ENCODE measurements around the gene C10orf67.
A peak's percentile ranks its signal among the peaks of the same experiment; 100 is the strongest.
"Not testable (repeated sequence)": the region's sequence is repeated elsewhere in the genome, so short reads cannot be mapped to it uniquely, and the experiment has no call there.

The C10orf67 gene

DNA sequence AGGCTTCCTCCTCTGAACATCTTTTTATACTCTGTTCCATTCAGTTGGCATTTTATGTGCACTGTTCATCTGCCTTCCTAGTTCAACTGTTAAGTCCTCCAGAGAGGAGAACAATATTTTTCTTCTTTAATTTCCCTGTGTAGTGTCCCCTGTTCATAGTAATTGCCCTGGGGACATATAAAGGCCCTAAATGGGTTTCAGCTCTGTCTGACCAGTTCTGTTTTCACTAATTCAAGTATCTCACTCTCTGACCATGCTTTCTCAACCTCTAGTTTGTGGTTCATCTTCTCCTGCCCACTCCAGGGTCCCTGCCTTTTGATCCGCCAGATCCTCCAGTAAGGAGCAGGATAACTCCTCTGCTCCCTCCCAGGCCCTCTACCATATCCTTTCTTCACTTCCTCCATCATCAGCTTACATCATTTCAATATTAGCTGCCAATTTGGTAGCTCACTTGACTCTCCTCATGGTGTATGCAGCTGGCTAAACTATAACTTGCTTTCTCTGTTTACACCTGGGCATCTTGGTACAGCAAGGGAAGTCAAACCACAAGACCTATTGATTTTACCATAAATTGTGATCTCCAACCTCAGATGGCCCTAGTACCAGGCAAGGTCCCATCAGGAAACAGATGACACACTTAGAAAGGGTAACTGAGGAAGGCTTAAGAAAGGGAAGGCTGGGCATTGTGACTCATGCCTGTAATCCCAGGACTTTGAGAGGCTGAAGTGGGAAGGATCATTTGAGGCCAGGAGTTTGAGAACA lies 17.7 kb upstream of the C10orf67 start:
- DNase-seq (ENCODE audit: low read depth), result no peak

DNA sequence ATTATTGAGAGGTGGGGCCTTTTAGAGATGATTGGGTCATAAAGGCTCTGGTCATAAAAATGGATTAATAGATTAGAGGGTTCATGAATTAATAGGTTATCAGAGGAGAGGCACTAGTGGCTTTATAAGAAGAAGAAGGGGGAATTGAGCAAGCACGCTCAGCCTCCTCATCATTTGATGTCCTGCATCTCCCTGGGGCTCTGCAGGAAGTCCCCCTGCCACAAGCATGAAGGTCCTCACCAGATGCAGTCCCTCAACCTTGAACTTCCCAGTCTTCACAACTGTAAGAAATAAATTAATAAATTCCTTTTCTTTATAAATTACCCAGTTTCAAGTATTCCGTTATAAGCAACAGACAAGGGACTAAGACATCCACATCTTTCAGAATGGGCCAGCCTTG lies 17.1 kb upstream of the C10orf67 start:
- no peak for DNase-seq (ENCODE audit: low read depth)

DNA sequence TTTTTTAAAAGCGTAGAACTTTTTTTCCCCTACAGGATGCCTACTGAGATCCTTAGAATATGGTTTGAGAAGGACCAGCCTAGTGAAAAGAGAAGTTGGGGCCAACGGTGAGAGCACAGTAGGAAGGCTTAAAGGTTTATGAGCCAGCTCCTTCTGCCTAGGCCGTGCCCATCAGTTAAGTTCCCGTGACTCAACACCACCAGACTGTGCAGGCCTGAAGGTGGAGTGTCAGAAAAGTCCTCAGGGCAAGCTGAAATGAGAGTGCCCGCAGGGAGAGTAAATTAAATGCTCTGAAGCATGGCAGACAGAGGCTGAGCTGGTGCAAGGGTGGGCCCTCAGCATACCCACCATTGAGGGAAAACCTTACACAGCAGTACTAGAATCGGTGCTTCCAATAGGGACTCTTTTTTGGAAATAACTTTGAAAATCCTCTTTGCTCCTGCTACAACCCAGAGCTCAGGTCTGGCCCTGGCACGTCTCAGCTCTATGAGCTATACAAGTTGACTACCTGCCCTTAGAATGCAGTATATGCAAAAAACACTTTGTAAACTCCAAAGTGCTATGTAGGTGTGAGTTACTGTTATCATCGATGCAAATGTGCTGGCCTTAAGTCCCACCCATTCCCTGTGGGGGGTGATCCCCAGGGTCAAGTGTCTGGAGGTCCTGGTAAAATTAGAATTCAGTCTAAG lies 15.2 kb upstream of the C10orf67 start:
- DNase-seq (ENCODE audit: low read depth), result no peak

DNA sequence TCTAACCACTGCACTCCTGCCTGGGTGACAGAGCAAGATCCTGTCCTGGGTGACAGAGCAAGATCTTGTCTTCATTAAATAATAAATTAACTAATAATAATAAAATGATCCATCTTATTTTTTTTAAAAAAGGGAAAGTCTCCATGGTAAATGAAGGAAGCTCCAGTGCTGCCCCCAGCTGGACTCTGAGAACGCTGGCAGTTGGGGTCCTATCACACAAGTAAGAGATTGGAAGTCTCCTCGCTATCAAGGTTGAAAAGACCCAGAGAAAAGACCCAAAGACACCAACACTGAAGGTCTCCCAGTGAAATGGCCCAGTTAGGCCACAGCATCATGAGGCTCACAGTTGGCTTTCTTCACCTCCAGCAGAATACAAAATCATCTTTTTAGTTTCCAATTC lies 13.8 kb upstream of the C10orf67 start:
- peak; percentile 40 for DNase-seq (ENCODE audit: low read depth)

DNA sequence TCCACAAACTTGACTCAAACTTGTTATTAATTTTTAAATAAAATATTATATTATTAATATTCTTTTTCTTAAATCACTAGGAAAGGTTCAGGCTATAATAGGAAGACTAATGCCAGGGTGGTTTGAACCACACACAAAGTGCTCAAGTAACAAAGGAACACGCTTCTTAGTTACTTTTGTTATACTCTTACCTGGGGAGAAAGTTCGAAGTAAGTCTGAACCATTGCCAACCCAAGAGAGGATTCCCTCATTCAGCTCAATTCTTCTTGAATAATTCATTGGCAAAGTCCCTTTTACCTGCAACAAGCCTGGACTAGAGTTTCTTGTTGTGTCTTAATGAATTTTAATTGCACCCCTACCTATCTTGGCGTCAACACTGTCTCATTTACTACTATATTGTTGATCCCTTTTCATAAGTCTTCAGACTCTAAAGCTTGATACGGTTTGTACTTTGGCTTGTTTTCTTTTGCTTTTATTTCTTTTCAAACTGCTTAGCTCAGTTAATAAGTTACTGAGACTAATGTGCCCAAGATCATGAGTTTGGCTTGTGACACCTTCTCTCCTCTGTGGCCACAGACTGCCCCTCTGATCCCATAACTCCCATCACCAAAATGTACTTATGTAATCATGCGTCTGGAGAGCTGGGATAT lies 10.2 kb upstream of the C10orf67 start:
- no peak for DNase-seq (ENCODE audit: low read depth)

DNA sequence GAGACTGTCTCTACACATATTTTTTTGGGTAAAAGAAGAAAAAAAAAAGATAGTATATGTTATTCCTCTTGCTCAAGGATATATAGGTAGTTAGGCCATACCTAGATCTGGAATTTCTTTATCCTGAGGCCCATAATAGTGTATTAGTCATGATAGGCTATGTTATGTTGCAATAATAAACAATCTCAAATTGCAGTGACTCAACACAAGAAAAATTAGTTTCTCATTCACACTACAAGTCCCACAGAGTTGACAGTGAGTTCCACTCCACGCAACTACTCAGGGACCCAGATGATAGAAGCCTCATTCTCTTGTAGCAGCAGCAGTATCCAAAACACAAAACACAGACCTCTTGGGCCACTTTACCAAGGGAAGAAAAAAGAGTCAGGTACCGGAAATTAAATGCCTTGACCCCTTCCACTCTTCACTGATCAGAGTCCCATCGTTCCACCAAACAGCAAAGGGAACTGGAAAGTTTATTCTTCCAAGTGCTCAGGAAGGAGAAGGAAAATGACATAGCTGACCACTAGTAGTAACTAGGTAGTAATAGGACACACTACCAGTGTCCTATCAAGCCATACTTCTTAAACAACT lies 7.4 kb upstream of the C10orf67 start:
- DNase-seq (ENCODE audit: low read depth), result peak; percentile 79

DNA sequence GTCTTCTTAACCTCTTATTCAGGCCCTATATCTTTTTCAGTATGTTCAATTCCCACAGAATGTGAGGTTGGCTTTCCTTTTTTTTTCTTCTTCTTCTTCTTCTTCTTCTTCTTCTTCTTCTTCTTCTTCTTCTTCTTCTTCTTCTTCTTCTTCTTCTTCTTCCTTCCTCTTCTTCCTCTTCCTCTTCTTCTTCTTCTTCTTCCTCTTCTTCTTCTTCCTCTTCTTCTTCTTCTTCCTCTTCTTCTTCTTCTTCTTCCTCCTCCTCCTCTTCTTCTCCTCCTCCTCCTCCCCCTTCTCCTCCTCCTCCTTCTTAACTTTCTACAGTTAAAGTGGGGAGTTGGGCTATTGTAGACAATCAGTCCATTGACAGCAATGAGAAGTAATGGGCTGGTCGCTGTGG lies 6.1 kb upstream of the C10orf67 start:
- not testable (repeated sequence) for DNase-seq (ENCODE audit: low read depth)

DNA sequence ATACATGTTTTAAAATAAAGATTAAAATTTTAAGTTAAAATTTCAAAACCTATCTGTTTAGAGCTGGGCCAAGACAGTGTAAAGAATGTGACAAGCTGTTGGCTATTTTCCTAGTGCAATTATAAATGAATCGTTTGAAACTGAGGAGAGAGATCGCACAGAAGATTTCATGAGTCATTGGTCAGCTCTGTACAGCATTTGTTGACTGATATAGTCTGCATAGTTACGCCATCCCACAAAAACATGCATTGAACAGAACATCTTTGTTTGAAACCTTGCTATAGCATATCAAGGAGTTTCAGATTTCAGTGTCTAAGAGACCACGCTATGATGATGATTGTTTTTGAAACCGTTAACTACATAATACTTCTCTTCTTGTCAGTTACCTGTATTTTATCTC lies 1.3 kb upstream of the C10orf67 start:
- DNase-seq (ENCODE audit: low read depth), result peak; percentile 89

DNA sequence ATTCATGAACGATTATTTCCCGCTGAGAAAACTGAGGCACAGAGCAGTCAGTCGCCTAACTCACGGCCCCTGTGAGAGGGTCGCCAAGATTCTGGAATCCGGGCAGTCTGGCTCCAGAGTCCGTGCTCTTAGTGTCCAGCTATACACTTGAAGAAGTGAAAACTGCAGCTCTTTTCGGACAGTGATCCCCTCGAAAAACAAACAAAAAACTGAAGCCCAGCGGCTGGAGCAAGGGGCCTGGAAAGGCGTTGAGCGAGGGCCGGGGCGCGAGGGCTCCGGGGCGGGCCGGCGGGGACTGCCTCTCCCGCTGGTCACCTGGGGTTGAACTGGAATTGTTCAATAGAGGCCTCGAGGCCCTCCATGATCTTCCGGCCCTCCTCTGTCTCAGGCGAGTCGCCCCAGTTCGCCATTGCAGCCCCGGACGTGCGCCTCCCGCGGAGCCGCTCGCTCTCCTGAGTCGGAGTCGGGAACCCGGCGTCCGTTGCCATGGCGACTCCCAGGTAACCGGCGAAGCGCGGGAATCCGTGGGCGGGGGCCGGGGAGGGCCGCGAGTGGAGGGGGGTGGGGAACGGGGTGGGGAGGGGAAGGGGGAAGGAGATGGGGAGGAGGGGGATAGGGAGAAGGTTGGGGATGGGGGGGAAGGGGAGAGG lies 881 bp downstream of the C10orf67 start:
- DNase-seq (ENCODE audit: low read depth), result peak; percentile 57

DNA sequence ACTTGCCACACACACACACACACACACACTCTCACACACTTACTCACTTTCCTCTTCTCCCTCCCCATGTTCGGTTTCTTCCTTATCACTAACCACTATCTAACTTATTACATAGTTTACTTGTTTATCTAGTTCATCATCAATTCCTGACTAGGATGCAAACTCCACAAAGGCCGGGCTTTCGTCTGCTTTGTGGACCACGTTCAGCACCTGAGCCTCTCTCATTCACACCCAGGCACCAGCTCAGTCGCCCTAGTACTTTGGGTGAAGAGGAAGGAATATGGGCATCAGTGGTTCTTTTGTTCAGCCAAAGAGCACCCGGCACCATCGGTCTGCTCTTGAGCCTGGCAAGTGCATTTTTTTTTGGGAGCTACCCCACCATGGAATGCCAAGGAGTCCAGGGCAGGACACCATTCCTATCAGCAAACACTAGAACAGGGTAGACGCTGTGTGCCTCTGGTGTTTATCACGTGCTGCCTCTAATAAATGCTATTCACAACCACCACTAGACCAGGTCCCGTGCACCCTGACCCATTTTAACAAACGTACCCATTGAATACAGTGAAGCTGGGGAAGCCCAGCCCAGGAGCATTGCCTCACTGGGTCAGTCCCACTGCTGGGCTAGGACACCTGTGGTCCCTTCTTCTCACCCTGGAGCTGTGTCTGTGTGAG lies 2.2 kb downstream of the C10orf67 start:
- DNase-seq (ENCODE audit: low read depth), result peak; percentile 36

DNA sequence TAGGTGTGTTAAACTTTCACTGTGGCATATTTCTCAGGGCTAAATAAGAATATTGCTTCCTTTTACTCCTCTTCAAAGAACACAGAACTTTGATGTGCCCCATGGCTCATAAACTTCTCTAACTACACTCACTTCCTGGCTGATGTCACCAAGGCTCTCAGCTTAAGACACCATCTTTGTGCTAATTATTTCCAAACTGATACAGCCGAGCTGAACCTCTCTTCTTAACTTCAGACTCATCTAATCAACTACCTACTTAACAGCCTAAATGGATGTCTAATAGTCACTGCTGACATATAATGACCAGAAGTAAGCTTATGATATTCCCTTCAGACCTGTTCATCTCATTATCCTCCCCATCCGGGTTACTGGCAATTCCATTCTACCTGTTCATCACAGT lies 3.6 kb downstream of the C10orf67 start:
- DNase-seq (ENCODE audit: low read depth), result peak; percentile 72

DNA sequence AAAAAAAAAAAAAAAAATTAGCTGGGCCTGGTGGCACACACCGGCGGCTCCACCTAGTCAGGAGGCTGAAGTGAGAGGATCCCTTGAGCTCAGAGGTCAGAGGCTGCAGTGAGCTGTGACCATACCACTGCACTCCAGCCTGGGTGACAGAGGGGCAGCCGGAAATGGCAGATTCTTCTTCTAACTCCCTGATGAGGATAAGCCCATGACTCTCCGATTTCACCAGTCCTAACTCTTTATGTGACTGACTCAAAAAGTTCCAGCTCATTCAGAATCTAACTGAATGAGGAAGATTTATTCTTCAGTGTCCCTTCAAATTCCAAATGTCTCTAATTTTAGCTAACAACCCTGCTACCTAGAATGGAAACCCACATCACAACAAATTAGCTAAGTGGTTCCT lies 4.2 kb downstream of the C10orf67 start:
- DNase-seq (ENCODE audit: low read depth), result no peak

DNA sequence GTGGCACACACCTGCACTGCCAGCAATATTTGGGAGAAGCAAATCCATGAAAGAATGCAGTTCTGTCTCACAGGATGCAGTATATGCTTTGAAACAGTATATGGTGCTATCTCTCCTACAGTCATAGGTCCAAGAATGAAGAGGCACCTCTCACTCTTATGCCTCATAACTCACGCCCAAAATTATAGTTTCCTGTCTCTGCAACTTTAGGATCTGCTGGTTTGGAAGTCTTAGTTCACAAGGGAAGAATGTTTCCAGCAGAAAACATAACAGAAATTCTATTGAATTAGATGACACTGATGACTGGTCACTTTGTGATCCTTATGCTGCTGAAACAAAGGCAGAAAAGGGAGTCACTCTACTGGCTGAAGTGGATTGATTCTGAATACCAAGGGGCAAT lies 5.7 kb downstream of the C10orf67 start:
- peak; percentile 87 for DNase-seq (ENCODE audit: low read depth)

DNA sequence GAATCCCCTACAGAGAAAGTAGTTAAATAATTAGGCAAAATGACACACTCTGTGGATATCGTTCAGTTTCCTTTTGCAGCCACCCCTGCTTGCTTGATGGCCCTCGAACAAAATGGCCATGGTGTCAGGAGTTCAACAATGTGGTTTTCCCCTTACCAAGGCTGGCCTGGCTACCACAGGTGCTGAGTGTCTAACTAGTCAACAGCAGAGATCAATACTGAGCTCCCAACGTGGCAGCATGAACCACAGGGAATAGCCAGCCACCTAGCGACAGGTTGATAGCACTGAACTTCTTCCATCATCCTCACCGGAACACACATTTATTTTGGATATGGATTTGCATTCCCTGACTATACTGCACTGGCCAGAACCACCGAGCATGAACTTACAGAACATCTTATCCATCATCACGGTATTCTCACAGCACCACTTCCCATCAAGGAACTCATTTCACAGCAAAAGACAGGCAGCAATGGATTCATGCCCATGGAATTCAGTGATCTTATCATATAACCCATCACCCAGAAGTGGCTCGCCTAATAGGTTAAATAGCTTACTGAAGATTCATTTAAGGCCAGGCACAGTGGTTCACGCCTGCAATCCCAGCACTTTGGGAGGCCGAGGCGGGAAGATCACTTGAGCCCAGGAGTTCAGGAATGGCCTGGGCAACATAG lies 6.3 kb downstream of the C10orf67 start:
- peak; percentile 96 for DNase-seq (ENCODE audit: low read depth)

DNA sequence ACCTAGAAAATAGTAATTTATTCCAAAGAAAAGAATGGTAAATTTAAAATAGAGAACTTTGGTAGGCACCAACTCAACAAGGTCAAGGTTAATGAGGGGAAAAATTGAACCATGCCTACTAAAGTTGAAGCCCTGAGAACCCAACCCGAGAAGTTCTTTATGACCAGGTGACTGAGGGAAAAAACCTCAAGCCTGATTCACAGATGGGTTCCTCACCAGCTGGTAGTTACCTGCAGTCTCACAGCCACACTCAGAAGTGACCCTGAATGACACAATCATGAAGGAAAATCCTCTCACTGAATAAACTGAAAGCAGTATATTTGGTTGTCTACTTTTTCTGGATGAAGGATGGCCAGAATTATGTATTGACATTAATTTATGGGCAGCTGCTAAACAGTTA lies 7.0 kb downstream of the C10orf67 start:
- DNase-seq (ENCODE audit: low read depth), result no peak

DNA sequence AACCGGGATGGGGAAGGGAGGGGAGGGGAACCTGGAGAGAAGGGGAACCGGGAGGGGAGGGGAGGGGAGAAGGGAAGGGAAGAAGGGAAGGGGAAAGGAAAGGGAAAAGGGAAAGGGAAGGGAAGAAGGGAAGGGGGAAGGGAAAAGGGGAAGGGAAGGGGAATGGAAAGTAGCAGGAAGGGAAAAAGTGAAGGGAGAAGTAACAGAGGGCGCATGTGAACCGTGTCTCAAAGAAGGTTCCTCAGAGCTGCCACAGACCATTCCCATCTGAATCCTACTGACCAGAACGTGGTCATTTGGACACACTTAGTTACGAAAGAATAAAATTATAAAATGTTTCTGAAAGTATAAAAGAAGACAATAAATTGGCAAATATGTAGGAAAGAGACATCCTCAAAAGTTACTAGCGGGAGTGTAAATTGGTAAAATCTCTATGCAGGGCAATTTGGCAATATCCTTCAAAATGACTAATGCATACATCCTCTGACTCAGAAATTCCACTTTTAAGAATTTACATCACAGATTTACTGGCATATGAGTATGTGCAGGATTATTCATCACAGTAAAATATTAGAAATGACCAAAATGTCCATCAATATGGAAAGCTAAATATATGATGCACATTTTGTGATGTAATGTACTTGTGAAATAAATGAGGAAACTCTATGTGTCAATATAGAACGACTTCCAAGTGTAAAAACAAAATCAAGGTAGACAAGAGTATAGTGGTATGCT lies 12.9 kb downstream of the C10orf67 start:
- DNase-seq (ENCODE audit: low read depth), result peak; percentile 89

DNA sequence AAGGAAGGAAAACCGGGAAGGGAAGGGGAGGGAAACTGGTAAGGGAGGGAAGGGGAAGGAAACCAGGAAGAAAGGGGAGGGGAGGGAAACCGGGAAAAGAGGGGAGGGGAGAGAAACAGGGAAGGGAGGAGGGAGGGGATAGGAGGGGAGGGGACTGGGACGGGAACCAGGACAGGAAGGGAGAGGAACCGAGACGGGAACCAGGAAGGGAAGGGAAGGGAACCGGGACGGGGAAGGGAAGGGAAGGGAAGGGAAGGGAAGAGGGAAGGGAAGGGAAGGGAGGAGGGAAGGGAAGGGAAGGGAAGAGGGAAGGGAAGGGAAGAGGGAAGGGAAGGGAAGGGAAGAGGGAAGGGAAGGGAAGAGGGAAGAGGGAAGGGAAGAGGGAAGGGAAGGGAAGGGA lies 13.6 kb downstream of the C10orf67 start:
- no peak for DNase-seq (ENCODE audit: low read depth)

DNA sequence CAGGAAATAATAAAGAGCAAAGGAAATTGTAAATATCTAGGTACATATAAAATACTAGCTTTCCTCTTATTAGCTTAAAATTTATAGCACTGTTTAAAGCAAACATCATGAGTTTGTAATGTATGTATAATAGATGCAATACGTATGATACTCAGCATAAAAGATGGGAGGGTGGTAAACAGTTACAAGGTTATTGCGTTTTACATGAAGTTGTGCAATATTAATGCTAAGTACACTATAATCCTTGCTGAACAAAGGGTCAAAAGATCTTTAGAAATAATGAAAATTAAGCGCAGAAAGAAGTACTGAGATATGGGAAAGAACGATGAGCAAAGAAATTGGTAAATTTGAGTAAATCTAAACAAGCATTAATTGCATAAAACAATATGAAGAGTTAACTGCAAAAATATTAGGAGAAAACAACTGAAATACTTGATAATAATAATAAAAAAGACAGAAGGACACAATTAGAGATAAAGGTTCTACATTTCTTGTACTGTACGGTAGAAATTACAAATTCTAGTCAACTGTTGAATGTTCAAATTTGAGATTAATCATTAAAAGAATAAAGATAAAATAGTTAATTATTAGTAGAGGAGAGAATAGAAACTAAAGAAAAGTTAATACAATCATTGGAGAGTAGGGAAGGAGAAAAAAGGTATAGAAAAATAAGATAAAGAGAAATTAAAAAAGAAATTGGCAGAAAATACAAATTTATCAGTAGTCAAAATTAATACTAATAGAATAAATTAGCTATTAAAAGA lies 17.9 kb downstream of the C10orf67 start:
- no peak for DNase-seq (ENCODE audit: low read depth)

DNA sequence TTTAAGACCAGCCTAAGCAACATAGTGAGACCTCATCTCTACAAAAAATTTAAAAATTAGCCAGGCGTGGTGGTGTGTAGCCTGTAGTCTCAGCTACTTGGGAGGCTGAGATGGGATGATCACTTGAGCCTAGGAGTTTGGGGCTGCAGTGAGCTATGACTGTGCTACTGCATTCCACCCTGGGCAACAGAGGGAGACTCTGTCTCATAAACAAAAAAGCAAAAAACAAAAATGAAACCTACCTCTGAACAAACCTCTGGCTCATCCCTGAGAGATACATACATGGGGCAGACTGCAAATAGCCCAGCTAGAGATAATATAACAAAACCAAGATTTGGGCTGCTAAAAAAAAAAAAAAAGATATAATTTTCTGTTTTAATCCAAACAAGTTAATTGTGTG lies 19.5 kb downstream of the C10orf67 start:
- DNase-seq (ENCODE audit: low read depth), result peak; percentile 32

DNA sequence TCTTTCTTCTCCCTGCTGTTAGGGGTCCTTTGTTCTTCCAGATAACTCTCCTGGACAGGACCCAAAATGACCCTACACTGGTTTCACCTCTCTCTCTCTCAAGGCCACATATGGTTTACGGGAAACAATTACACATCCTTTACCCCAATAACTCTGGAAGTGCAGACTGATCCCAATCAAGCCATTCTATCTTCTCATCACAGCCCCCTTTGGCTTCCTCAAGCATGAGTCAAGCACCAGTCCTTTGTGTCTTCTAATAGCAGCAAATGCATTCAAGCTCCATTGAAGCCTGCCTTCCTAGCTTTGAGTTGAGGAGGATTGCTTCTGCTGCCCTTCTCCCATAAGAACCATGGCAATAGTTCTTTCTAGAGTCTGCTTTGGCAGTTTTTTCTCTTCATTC lies 20.2 kb downstream of the C10orf67 start:
- DNase-seq (ENCODE audit: low read depth), result peak; percentile 36

All from EH (cell line).